ENCODE data around the gene KDM1B. TPM values are rescaled to one million over a fixed set of nuclear protein-coding genes. Genes with fewer than 3 reads are reported as not detected.

The KDM1B gene
- total and polyA plus RNA-seq, 2 donors (not counting 1 experiment from before 2014, with no cell fraction given): 12.0 to 26.1 TPM

DNA sequence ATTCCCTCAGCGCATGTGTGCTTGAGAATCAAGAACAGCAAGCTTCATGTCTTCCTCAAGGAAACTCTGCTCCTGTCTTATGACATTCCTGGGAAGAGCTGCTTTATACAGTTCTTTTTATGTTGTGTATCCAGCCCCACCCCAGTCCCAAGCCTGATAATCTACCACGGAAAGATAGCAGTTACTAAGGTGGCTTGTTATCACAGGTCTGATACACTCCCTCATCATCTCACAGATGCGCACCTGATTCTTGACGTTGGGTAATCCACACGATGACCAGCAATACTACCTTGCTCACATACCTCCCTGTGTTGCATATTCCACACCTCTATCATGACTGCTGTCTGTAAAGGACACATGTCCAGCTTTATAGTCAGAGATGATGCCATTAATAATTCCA lies 36.0 kb upstream of the KDM1B start:
- Histone ChIP-seq H3K9ac (ENCODE audit: insufficient read depth, low read length) (no peak overlapping the region), H2AFZ (ENCODE audit: low read length) (no peak overlapping the region), H3K9me3 (ENCODE audit: control insufficient read depth, insufficient read depth, low read depth, low read length) (no peaks in the 10 kb centered on the region), H3K4me2 (ENCODE audit: extremely low read depth, insufficient read depth, low read length) (no peak overlapping the region), H3K27ac (ENCODE audit: insufficient read depth, low read length) (no peak overlapping the region), H3K4me3 (replicated peaks in 1 of 4; ENCODE audit: control extremely low read depth in 1 of 4, insufficient read depth in 1 of 4, low read depth in 3 of 4, low read length in 4 of 4) (no peak overlapping the region), H4K20me1 (ENCODE audit: control insufficient read depth, extremely low read depth, insufficient read depth, low read length) (no peaks in the 10 kb centered on the region), H3K27me3 (ENCODE audit: control insufficient read depth, insufficient read depth, low read length) (no peaks in the 10 kb centered on the region), H3K36me3 (ENCODE audit: control insufficient read depth, insufficient read depth, low read length) (no peaks in the 10 kb centered on the region), H3K4me1 (ENCODE audit: control insufficient read depth, extremely low read depth, insufficient read depth, low read length) (peaks cover 4% of the 10 kb centered on the region), H3K79me2 (ENCODE audit: control insufficient read depth, insufficient read depth, low read length) (no peaks in the 10 kb centered on the region)
- no peak for DNase-seq (ENCODE audit: low read depth in 2 of 2)
- TF ChIP-seq, protein P1, sequence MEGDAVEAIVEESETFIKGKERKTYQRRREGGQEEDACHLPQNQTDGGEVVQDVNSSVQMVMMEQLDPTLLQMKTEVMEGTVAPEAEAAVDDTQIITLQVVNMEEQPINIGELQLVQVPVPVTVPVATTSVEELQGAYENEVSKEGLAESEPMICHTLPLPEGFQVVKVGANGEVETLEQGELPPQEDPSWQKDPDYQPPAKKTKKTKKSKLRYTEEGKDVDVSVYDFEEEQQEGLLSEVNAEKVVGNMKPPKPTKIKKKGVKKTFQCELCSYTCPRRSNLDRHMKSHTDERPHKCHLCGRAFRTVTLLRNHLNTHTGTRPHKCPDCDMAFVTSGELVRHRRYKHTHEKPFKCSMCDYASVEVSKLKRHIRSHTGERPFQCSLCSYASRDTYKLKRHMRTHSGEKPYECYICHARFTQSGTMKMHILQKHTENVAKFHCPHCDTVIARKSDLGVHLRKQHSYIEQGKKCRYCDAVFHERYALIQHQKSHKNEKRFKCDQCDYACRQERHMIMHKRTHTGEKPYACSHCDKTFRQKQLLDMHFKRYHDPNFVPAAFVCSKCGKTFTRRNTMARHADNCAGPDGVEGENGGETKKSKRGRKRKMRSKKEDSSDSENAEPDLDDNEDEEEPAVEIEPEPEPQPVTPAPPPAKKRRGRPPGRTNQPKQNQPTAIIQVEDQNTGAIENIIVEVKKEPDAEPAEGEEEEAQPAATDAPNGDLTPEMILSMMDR (conservative IDR thresholded peaks at IDR 0.05 in 1 of 2, IDR thresholded peaks at IDR 0.05 in 1 of 2; ENCODE audit: low read depth in 1 of 2, low read length in 2 of 2): no peak
- TF ChIP-seq EZH2 (IDR thresholded peaks at IDR 0.05; ENCODE audit: low read length, missing control alignments): no peak

DNA sequence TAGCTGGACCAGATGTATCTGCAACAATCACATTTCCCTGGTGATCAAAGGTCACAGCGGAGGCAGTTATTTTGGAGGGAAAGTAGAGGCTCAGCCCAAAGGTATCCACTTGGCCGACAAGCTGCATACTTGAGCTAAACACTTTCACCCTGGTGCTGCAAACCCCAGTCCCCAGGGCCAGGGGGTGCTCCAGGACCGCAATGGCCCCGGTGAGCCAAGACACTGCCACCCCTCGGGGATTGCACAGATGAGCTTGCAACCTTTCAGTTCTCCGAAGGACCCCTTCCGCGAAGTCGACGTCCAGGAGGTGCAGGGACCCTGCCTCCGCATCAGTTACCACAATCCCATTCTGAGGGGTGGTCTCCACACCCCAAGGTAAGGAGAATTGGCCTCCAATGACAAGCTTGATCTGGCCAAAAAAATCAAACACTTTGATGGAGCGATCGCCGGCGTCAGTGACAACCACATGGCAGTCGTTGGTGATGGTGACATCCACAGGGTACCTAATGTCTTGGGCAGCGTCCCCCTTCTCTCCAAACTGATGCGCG lies 33.6 kb upstream of the KDM1B start:
- no peak for TF ChIP-seq EZH2 (IDR thresholded peaks at IDR 0.05; ENCODE audit: low read length, missing control alignments)
- TF ChIP-seq, protein P1 (conservative IDR thresholded peaks at IDR 0.05 in 1 of 2, IDR thresholded peaks at IDR 0.05 in 1 of 2; ENCODE audit: low read depth in 1 of 2, low read length in 2 of 2): no peak
- Histone ChIP-seq H3K9ac (ENCODE audit: insufficient read depth, low read length) (no peak overlapping the region), H4K20me1 (ENCODE audit: control insufficient read depth, extremely low read depth, insufficient read depth, low read length) (no peaks in the 10 kb centered on the region), H3K4me3 (replicated peaks in 1 of 4; ENCODE audit: control extremely low read depth in 1 of 4, insufficient read depth in 1 of 4, low read depth in 3 of 4, low read length in 4 of 4) (peak overlapping the region in 1 of 4 experiments; percentile 60), H3K4me1 (ENCODE audit: control insufficient read depth, extremely low read depth, insufficient read depth, low read length) (peaks cover 4% of the 10 kb centered on the region), H3K9me3 (ENCODE audit: control insufficient read depth, insufficient read depth, low read depth, low read length) (no peaks in the 10 kb centered on the region), H3K27ac (ENCODE audit: insufficient read depth, low read length) (no peak overlapping the region), H3K4me2 (ENCODE audit: extremely low read depth, insufficient read depth, low read length) (no peak overlapping the region), H2AFZ (ENCODE audit: low read length) (no peak overlapping the region), H3K27me3 (ENCODE audit: control insufficient read depth, insufficient read depth, low read length) (no peaks in the 10 kb centered on the region), H3K36me3 (ENCODE audit: control insufficient read depth, insufficient read depth, low read length) (no peaks in the 10 kb centered on the region), H3K79me2 (ENCODE audit: control insufficient read depth, insufficient read depth, low read length) (no peaks in the 10 kb centered on the region)
- DNase-seq (ENCODE audit: low read depth in 2 of 2): no peak

DNA sequence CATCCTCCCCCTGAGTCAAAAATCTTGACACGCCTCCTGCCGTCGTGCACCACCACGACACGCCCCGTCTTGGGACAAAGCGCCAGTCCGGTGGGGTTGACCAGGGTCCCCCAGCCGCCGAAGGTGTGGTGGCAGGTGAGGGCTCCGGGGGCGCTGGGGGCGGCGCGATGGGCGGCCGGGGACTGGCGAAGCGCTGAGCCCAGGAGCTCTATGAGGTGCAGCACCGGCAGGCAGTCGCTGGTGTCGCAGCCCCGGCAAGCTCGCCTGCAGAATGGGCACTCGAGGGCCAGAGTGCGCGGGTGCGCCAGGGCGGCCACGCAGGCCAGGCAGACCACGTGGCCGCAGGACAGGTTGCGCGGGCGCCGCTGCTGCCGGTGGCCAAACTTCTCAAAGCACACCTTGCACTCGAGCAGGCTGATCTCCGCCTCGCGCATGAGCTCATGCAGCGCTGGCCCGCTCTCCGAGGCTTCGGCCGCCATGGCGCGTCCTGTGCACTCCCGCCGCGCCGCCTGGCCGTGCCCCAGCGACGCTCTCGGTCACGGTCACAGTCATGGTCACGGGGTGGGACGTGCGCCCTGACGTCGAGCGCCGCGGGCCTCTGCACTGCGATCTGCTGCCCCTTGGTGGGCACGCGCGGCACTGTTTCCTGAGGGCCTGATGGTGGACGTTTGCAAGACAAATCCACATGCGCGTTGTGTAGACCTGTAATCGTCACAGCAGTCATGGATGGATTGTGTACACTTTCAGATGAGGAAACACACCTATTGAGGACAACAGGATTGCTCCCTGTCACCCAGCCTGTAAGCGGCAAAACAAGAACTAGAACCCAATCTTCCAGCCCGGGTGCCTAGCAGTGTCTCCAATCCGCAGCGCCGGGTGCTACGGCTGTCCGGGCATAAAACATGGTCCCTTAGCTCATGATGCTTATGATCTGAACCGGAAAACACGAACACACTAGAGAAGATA lies 32.8 kb upstream of the KDM1B start, which contains the start of gene NHLRC1:
Gene NHLRC1 (minus strand): TSS at position 550 of the 966 bp plus-strand sequence. CDS start 71 bp downstream, at position 479.
- Histone ChIP-seq H3K9ac (ENCODE audit: insufficient read depth, low read length) (peak within 1 kb of the TSS; percentile 48), H4K20me1 (ENCODE audit: control insufficient read depth, extremely low read depth, insufficient read depth, low read length) (no peaks in the 10 kb centered on the region), H3K4me1 (ENCODE audit: control insufficient read depth, extremely low read depth, insufficient read depth, low read length) (peaks cover 4% of the 10 kb centered on the region), H3K27ac (ENCODE audit: insufficient read depth, low read length) (peak within 1 kb of the TSS; percentile 44), H3K79me2 (ENCODE audit: control insufficient read depth, insufficient read depth, low read length) (no peaks in the 10 kb centered on the region), H3K36me3 (ENCODE audit: control insufficient read depth, insufficient read depth, low read length) (no peaks in the 10 kb centered on the region), H3K4me3 (replicated peaks in 1 of 4; ENCODE audit: control extremely low read depth in 1 of 4, insufficient read depth in 1 of 4, low read depth in 3 of 4, low read length in 4 of 4) (peak within 1 kb of the TSS; percentile 37 to 60 (median 54)), H3K4me2 (ENCODE audit: extremely low read depth, insufficient read depth, low read length) (peak within 1 kb of the TSS; percentile 86), H3K27me3 (ENCODE audit: control insufficient read depth, insufficient read depth, low read length) (no peaks in the 10 kb centered on the region), H2AFZ (ENCODE audit: low read length) (peak within 1 kb of the TSS; percentile 94), H3K9me3 (ENCODE audit: control insufficient read depth, insufficient read depth, low read depth, low read length) (no peaks in the 10 kb centered on the region)
- TF ChIP-seq, protein P1 (conservative IDR thresholded peaks at IDR 0.05 in 1 of 2, IDR thresholded peaks at IDR 0.05 in 1 of 2; ENCODE audit: low read depth in 1 of 2, low read length in 2 of 2): peak; percentile 88 to 89
- no peak for TF ChIP-seq EZH2 (IDR thresholded peaks at IDR 0.05; ENCODE audit: low read length, missing control alignments)
- DNase-seq (ENCODE audit: low read depth in 2 of 2): peak; percentile 84 to 89
